OCI-M1 (cell line): ENCODE measurements around the gene ATP8A2.

Source experiments
- DNase-seq: peaks from one replicate; lab custom pipeline; 2025; lab: John Stamatoyannopoulos, UW

ATP8A2 gene

DNA sequence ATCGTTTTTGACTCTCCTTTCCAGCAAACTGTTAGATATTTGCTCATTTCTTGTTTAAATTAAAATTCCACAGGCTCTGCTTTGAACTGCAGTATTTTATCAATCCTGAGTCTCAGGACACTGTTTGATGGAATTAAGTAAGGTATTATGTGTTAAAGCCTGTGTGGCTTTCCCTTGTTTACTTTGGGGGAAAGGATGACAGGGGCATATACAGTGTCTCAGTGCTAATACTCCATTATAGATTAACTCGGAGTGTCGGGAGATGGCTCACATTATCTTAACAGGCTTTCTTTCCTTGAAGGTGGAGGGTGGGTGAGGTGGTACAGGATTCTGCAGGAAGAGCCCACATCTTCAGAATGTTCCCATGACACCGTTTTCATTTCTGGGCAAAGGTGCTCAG is 595.4 kb downstream of the ATP8A2 start:
- no peak for DNase-seq

GRCh38 chr13:25971047-25971446 is 599.3 kb downstream of the ATP8A2 start:
- DNase-seq, result no peak

DNA sequence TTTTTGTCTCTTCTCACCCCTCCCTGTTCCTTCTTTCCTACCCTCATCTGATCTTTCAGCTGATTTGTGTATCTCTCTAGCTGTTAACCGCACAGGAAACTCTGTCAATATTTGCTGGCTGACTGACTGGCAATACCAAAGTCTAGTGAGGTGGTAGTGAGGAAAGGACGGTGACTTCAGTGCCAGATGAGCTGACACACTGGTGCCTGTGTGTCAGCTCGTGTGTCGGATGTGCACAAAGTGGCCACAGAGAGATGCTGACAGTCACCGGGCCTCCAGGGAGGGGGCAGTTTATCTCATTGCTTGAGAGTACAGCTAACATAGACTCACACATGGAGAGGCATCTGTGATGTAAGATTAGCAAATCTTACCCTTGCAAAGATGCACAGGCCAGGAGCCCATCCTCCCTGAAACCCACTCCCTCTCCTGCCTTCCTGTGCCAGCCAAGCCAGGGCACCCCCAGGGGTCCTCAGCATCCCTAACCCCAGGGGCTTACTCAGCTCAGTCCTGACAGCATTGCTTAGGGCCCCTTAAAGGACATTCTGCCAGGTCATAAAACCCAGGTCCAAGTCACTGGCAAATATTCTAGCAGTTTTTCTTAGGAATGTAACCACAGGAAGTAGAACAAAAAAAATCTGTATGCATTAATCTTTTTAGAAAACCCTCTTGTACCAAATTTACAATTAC is 599.8 kb downstream of the ATP8A2 start:
- no peak for DNase-seq

DNA sequence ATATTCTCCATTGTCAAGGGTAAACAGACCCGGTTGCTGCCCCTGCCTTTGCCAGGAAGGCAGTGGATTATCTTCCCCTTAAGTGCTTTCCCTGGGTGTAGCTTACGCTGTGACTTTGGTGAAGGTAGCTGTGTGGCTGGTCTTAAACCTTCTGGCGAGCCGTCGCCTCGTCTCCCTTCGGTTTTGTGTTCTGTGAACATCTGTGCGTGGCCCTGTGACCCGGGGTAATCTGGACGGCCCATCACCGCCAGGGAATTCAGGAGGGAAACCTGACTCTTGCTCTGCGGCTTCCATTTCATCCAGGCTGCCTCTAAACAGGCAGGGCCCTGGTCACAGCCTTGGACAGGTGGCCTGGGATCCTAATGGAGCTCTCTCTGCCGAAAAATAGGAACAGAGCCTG is 601.3 kb downstream of the ATP8A2 start:
- no peak for DNase-seq

GRCh38 chr13:25973576-25973975 is 601.8 kb downstream of the ATP8A2 start:
- DNase-seq, result no peak

DNA sequence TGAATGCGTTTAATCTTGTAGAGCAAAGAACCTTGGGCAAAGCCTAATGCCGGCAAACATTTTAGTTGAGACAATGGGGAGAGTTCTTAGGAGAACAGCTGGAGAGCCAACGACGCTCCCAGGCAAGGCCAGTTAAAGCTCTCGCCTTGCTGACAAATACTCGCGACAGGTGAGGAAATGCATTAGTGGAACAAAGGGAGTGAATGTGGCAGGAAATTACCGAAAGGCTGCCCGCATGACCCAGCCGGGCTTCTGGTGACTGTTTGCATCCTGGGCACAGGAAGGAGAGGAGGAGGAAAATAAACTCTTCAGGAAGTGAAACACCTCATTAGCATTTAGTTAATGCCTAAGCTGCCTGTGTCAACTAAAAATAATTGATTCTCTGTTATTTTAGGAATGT is 605.4 kb downstream of the ATP8A2 start:
- no peak for DNase-seq

DNA sequence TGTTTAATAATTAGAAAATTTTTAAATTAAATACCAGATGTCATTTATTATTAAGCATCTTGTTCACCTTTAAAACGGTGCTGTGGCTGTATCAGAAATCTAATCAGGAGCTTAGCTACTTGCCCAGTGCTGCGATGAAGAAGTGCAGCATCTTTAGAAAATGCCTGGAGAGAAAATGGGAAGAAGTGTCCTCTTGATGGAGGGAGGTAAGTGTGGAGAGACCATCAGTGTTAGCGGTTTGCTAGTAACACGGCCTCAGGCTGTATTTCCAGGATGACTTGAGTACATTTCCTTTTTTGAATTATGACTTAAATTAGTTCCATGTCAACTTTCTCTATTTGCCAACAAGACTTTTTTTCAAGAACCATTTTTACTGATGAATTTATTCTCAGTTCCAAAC is 605.9 kb downstream of the ATP8A2 start:
- DNase-seq, result no peak

- DNase-seq, result no peak
These were observed 607.2 kb downstream of the ATP8A2 start for GRCh38 chr13:25978961-25979360.

- no peak for DNase-seq
These were observed 607.6 kb downstream of the ATP8A2 start for GRCh38 chr13:25979371-25979770.

DNA sequence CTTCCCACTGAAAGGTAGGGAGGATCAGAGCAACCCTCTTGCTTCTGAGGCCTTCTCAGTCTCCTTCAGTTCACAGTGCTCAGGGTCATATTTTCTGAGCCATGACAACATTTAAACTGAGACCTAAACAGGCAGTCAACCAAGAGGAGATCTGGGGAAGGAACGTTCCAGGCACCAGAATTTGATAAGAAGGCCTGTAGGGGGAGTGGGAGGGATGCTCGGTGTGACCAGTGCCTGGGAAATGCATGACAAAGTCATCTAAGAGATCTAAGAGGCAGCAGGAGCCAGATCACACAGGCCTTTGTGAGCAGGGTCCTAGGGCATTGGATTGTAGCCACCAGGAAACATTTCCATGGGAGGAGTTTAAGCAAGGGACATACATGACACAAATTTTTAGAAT is 608.5 kb downstream of the ATP8A2 start:
- DNase-seq, result peak; percentile 1

GRCh38 chr13:25981060-25981459 is 609.3 kb downstream of the ATP8A2 start:
- DNase-seq, result no peak

GRCh38 chr13:25982907-25983306 is 611.1 kb downstream of the ATP8A2 start:
- DNase-seq, result no peak

DNA sequence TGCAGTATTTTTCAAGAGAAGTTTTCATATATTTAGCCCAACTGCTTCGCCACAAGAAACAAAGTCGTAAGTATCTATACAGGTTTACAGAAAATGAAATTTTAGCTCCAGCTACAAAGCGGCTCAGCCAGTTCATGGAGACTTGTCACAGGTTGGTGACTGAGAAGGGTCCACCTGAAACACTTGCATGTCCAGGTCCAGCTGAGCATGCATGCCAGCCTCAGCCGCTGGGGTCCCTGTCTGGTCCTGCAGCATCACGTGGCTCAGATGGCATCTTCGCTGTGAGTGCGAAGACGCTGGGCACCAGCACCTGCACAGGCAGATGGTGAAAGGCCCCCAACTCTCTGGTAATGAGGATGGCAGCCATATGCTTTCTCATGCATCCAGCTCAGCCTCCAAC is 616.2 kb downstream of the ATP8A2 start:
- DNase-seq, result no peak

DNA sequence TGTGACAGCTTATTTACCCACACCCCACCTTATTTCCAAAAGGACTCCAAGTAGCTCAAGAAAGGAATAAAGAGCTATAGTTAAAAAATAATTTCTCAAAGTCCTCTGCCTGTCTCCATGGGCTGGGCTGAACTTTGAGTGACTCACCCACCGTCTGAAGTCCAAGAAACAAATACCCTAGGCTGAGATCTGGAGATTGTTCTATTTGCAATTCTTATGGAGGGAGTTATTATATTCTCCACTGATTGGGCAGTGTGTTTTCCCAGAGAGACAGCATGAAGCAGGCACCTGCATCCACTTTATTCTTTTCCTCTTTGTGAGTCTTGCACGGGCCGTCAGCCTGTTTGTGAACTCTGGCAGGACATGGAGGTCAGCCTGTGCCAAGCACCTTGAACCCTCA is 616.9 kb downstream of the ATP8A2 start:
- DNase-seq, result no peak

GRCh38 chr13:25990801-25991200 is 619.0 kb downstream of the ATP8A2 start:
- DNase-seq, result no peak

DNA sequence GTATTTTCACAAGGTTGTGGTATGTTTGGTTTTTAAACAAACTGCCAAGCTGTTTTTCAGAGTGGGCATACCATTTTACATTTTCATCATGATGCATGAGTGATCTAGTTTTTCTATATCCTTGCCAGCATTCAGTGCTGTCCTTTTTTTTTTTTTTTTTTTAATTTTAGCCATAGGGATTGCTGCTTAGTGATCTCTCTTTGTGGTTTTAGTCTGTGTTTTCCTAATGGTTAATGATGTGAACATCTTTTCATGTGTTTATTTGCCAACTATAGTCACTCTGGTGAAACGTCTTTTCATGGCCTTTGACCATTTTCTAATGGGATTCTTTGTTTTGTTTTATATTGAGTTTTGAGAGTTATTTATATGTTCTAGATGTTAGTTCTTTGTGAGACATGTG is 620.3 kb downstream of the ATP8A2 start:
- no peak for DNase-seq

DNA sequence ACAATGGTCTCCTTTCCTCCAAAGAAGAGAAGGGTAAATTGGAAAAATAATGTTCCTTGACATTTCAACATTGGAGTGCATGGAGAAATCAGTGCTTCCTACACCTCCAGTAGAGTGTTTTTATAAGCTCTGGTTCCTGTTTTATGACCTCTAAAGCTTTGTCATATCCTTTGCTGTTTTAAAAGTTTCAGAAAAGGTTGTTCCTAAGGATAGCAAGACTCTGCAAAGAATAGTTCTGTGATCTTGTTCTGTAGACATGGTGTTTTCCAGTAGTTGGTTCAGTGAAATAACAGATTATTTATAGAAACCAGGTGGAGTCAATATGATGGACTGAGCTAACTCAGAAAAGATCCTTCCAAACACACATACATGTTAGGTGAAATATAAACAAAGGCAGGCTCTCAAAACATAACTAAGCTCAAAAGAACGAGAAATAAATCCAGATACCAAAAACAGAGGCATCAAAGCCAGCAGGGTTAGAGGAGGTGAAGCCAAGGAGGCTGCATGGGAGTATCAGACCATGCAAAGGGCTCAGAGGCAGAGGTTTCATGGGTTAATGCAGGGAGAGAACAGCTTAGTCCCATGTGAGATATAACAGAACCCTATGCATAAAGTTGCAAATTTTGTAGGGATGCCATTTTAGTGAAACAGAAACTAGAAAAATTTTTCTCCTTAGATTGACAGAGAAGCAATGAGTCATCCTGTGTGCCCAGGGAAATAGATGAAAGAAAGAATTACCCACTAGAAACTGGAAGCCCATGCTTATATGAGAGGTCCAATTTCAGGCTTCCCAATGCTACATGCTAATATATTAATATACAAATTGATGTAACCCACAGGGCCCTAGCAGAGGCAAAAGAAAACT is 635.7 kb downstream of the ATP8A2 start:
- no peak for DNase-seq

DNA sequence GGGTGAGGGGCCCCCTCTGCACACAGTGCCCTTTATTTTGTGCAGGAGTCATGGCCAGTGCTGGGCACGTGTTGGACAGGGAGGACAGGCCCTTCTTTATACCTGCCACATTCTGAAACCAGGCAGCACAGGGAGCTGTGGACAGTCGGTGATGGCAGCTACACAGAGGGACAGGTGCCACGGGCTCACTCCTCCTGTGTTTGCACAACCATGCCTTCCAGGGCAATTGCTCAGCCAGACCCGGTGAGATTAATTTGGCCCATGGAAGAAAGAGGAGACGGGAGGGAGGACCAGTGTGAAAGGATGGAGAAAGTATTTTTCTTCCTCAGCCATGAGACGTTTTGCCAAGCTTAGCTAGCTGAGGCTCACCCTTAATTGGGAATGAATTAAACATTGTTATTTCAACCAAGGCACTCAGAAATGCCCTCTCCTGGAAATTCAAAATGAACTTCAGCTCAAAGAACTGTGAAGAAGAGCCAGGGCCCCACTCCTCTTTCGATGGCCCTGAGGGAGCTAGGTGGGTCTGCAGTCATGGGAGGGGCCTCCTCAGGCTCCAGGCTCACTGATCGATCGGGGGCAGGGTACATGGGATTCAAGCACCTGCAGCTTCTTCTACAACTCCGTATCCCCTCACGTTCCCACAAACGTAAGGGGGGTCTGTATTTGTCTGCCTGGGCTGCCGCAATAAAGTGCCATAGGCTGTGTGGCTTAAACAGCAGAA is 638.9 kb downstream of the ATP8A2 start:
- DNase-seq, result no peak

DNA sequence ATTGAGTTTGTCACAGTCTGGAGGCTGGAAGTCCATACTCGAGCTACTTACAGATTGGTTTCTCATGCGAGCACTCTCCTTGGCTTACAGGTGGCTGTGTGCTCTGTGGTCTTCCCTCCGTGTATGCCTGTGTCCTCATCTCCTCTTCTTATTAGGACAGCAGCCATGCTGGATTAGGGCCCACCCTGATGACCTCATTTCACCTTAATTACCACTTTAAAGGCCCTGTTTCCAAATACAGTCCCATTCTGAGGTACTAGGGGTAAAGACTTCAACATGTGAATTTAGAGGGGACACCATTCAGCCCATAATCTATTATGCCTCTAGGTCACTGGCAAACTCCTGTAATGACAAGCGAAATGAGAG is 639.4 kb downstream of the ATP8A2 start:
- no peak for DNase-seq

DNA sequence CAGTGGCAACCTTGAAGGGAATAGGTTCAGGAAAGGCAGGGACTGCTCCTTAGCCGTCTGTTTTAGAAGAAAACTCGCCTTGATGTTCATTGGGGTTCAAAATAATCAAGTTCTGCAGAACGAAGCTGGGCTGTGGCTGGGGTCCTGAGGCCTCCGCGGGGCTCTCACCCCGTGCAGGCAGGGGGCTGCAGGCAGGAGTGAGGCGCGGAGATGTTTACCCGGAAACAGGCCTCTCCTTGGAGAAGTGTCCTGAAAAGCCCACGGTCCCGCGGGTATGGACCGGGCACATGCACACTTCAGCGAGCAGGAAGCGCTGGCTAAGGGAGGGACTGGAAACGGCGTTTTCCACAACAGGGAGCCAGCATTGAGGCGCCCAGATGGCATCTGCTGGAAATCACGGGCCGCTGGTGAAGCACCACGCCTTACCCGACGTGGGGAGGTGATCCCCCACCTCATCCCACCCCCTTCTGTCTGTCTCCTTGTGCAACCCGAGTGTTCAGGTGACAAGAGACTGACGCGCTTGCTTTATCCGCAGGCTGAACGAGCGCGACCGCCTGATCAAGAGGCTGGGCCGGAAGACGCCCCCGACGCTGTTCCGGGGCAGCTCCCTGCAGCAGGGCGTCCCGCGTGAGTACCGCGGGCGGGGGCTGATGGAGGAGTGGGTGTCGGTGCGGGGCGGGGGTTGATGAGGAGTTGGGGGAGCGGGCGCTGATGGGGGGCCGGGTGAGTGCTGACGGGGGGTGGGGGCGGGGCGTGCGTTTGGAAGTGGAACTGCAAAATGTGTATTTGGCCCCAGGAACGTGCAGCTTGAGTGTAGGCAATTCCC is 640.4 kb downstream of the ATP8A2 start:
- no peak for DNase-seq

GRCh38 chr13:26012995-26013394 is 641.2 kb downstream of the ATP8A2 start:
- no peak for DNase-seq
